GM04504 (cell line): ENCODE data around the gene SELENOM.

Source experiments
- DNase-seq: peaks from one replicate; pipeline ENCODE4 v3.0.0-alpha.2; 2012; ENCODE audit warnings: low read depth

SELENOM gene

DNA sequence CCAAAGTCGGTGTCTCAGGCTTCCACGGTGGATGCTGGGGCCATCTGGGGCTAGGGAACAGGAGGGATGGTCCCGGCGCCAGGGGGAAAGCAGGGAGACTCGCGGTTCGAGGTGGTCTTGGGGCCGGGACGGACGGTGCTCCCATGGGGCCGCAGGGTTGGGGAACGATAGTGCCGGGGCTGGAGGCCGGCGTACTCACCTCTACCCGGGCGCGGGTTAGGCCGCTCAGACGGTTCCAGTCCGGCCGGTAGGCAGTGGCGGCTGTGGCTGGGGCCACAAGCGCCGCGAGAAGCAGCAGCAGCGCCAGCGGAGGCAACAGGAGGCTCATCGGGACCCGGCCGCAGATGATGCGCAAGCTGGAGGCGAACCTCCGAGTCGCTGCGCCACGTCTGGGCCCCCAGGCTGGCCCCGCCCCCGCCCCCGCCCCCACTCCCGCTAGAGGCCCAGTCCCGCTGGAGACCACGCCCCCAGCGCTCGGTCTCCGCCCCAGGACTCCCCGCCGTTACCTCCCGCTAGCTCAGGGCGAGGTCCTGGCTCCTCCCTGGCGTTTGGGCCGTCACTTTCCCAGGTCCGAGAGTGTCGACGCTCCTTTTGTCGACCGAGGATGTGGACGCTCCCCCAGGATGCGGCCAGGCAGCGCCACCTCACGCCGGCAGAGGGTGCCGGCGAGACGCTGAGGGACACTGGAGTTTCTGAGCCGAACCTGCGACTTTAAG, at the start of gene SELENOM:
SELENOM (minus strand) TSS at position 391 of the 716 bp plus-strand sequence; CDS start at position 328, 63 bp downstream.
- peak; percentile 98 for DNase-seq

DNA sequence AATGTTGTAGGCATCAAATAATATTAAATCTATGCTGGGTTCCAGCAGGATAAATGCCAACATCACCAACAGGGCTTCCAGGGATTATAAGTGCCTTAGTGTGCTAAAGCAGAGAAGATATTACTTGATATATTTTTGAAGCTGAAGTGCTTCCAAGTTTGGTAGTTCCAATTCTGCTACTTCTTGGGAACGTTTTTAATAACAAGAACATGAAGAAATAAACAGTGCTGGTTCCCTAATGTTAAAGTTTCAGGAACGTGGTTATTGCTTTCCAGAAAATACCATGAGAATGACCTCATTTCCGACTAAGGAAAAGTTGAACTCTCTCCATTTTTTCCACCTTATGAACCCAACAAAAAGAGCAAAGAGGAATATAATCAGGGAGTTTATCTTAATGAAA, 48.1 kb upstream of the SELENOM start:
- peak; percentile 20 for DNase-seq

- DNase-seq = no peak
Measured at GRCh38 chr22:31154975-31155374, 47.6 kb upstream of the SELENOM start.

DNA sequence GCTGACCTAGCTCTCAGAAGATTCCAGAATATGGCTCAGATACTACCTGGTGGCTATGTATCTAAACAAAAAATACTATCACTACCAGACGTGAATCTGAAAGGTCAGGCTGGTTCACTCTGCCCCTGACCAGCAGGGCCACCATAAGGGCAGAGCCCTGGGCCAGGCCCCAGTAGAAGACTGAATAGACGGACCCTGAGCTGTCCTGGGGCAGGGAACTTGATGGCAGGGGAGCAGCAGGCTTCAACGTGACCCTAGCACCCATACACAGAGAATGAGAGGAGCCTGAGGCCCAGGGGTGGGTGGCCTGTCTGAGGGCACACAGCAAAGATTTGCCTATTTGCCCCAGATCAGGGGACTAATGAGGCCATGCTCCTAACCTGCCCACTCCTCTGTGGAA, 46.0 kb upstream of the SELENOM start:
- DNase-seq = no peak

GRCh38 chr22:31151872-31152271, 44.5 kb upstream of the SELENOM start:
- no peak for DNase-seq

GRCh38 chr22:31150615-31151014, 43.2 kb upstream of the SELENOM start:
- no peak for DNase-seq

DNA sequence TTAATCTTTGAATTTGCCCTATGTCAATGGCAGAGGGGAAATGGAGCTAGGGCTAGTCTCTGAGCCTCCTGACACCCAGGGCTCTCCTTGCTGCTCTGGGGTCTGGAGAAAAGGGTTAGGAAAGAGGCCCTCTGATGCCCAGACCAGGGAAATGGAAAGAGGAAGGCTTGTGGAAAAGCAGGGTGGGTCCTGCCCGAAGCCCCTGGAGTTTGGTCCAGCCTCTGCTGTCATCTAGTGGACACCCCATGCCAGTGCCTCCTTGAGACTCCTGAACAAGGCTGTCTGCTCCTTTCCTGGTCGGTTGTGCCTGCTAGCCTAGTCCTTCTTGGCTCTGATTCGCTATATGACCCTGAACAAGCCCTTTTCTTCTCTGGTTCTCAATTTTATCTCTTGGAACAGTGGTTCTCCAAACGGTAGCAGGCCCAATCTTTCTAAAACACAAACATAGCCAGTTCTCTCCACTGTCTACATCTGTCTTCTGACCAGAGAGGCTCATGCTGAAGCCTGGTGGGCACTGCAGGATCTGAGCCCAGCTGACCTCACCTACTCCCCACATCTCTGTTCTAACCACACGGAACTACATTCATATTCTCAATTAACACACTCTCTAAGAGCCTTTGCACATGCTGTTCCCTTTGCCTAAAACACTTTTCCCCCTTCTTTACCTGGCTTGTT, 41.7 kb upstream of the SELENOM start:
- DNase-seq = peak; percentile 50

GRCh38 chr22:31148488-31148887, 41.1 kb upstream of the SELENOM start:
- no peak for DNase-seq

DNA sequence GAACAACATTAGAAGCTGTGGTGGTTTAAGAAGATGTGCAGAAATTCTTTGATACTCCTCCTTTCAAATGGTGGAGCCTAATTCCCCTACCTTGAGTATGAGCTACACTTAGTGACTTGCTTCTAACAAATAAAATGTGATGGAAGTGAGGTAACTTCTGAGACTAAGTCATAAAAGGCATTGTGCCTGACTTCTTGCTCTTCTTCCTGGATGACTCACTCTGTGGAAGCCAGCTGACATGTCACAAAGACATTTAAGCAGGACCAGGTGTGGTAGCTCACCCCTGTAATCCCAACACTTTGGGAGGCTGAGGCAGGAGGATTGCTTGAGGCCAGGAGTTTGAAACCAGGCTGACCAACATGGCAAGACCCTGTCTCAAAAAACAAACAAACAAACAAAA, 36.9 kb upstream of the SELENOM start:
- DNase-seq = no peak

DNA sequence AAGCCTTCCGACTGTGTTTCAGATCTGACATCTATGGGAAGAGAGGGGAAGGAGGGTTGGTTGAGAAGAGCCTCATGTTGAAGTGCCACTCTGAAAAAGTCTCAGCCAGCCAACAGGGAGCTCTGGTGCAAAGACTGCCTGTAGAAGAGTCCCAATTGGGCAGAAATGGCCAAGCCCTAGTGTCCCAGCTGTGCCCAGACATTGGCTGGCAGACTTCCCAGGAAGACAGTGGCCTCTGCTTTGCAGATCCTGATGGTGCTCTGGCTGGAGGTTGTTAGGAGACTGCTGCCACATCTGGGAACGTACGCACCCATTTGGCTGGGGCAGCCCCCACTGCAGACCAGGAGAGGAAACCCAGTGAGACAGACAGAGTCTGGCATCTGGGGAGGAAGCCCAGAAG, 36.2 kb upstream of the SELENOM start:
- DNase-seq = no peak

DNA sequence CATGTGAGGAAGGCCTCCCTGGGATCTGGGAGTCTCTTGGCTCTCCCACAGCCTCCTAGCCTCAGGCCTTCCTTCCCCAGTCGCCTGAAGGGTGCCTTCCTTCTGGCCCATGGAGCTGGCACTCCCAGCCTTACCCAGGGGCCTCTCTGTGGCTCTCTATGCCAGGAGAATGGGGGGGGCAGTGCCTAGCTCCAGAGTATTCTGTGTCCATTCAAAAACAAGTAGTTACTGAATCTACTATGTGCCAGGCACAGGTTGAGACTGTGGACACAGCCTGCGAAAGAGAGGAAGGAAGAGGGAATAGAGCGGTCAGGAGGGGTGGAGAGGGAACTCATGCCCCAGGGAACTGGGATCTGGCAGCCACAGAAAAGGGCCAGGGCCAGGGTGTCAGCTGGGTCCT, 35.7 kb upstream of the SELENOM start:
- DNase-seq = no peak

GRCh38 chr22:31142285-31142684, 34.9 kb upstream of the SELENOM start:
- no peak for DNase-seq

DNA sequence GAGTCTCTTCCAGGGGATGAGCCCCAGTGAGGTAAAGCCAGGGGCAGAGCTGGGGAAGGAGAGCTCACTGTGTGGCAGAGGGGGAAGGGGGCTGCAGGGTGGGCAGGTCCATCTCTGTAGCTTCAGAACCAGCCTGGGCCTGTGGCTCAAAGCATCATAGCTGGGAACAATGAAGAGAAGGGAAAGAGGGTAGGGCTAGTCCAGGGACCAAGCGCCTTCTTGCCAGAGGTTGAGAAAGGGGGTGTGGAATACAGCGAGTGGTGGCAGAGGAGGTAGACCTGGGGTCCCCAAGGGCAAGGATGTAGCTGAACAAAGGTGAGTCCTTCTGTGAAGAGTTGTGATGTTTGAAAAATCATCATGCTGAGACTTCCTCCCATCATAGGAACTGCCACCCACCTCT, 34.2 kb upstream of the SELENOM start:
- DNase-seq = no peak

DNA sequence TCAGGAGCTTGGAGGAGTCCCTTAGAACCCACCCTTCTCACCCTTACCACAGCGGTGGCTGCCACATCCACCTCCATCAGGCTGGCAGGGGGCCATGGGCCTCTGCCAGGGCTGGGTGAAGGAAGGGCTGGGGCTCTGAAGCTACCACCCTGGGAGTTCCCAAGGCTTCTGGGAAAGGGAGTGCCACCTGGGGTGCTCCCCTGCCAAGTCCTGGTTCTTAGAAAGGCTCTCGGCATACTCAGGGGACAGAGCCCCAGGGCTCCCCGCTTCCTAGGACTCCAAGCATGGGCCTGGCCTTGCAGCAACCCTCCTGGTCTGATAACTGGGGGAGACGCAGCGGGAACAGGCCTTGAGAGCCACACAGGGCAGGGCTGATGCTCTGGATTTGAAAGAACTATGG, 33.4 kb upstream of the SELENOM start:
- DNase-seq = no peak

DNA sequence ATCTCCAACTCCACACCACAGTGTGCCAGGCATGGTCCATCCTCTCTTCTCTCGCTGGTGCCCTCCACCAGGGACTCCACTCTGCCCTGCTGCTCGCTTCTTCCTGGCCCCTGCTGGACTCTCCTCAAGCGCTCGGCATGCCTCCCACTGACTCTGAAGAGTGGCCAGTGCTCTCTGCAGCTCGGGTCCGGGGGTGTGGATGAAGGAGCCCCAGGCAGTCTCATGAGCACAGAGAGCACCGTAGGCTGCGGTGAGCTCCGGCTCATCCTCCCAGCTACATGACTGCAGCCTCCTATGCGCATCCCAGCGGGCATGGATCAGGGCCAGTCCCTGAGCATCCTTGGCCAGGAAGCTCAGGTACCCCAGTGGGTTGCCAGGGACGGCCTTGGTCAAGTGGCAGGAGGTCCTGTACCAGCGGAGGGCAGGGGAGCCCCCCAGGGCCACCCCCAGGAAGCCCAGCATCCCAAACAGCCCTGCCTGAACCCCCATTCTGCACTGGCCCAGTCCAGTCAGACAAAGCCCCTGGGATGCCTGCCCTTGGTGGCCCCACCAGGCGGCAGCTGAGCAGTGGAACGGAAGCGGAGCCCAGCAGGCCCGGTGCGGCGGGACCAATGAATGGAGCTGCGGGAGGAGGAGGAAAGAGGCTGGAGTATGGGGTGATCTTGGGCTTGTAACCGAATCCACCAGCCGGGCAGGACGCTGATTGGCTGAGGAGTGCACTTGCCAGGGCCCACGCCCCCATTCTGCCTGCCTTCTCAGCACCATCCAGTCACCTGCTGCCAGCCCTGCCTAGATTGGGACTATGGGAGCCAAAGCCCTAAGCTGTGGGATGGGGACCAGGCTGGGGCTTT, 32.7 kb upstream of the SELENOM start, which contains the start of gene PLA2G3:
PLA2G3 (minus strand) TSS at position 643 of the 851 bp plus-strand sequence; CDS start at position 489, 154 bp downstream.
- DNase-seq = no peak

- no peak for DNase-seq
Measured at GRCh38 chr22:31139066-31139465, 31.7 kb upstream of the SELENOM start.

DNA sequence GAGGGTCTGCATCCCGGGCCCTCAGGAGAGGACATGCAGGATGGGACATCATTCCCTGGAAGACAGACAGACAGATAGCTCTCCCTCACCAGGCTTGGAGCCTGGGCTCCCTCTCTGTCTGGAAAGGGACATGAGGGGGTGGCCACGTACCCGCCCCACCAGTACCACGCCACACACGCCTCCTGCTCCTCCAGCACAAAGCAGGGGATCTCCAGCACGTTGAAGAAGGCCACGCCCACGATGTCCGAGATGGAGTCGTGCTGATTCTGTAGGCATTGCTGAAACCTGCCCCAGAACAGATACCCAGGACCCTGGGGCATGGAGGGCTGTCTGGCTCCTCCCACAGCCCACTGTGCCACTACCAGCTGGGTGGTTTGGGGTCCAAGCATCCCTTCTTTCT, 30.8 kb upstream of the SELENOM start:
- DNase-seq = no peak

- no peak for DNase-seq
Measured at GRCh38 chr22:31137721-31138120, 30.4 kb upstream of the SELENOM start.

- DNase-seq = no peak
Measured at GRCh38 chr22:31136711-31137110, 29.3 kb upstream of the SELENOM start.

DNA sequence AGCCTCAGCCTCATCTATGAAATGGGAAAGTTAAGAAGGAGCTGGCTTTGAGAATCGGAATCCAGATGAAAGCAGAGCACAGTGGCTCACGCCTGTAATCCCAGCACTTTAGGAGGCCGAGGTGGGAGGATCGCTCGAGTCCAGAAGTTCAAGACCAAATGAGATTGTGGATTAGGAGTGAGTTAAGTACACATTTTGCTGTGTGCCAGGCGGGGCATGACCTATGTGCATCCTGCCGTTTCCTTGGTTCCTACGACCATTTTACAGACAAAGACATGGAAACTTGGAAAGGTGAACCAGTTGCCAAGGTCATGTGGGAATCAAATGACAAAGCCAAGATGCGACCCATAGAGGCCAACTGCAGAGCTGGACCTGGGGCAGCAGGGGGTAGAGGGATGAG, 28.8 kb upstream of the SELENOM start:
- no peak for DNase-seq

DNA sequence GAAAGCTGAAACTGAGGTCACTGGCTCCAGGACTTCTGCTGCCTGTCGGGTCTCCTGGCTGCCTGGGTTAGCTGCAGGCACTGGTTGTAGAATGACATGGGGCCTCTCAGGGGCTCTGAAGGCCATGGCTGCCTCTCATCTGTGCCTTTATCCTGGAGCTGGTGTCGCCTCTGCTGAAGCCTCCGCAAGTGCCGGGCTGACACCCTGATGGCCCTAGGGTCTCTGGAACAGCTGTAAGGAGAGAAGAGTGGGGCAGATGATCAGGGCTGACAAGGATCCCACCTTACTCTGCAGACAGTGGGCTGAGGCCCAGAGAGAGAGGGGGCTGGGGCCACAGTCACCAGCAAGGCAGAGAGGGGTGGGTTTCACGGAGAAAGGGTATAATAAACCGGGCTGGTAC, 28.3 kb upstream of the SELENOM start:
- DNase-seq = no peak

- no peak for DNase-seq
Measured at GRCh38 chr22:31134688-31135087, 27.3 kb upstream of the SELENOM start.

DNA sequence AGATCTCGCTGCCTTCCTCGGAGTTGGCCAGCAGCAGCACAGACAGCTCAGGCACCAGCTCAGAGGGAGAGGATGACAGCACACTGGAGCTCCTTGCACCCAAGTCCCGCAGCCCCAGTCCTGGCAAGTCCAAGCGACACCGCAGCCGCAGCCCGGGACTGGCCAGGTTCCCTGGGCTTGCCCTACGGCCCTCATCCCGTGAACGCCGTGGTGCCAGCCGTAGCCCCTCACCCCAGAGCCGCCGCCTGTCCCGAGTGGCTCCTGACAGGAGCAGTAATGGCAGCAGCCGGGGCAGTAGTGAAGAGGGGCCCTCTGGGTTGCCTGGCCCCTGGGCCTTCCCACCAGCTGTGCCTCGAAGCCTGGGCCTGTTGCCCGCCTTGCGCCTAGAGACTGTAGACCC, 26.5 kb upstream of the SELENOM start:
- no peak for DNase-seq
